ENCODE results near the gene RABGAP1L.

The RABGAP1L gene

DNA sequence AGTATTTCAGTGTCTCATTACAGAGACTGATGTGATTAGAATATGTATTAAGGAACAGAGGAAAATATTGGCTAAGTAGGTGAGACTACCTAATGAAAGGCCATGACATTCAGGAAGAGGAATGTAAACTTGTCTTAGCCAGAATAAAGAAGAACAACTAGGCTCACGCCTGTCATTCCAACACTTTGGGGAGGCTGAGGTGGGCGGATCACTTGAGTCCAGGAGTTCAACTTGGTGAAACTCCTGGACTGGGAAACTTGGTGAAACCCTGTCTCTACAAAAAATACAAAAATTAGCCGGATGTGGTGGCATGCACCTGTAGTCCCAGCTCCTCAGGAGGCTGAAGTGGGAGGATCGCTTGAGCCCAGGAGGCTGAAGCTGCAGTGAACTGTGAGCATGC is 825.6 kb downstream of the RABGAP1L start:
- Histone ChIP-seq H3K27me3 (replicated peaks; ENCODE audit: control insufficient read depth, insufficient read depth, low read length, poor library complexity, severe bottlenecking) (no peaks in the 10 kb centered on the region), H3K4me1 (ENCODE audit: control insufficient read depth, insufficient read depth, low read length, poor library complexity, severe bottlenecking) (no peaks in the 10 kb centered on the region), H3K4me3 (ENCODE audit: insufficient read depth, low read depth, low read length, poor library complexity, severe bottlenecking) (no peak overlapping the region), H3K36me3 (ENCODE audit: control insufficient read depth, insufficient read depth, low read length) (peaks cover 24% of the 10 kb centered on the region), H3K9me3 (ENCODE audit: control insufficient read depth, low read length) (no peaks in the 10 kb centered on the region), H3K27ac (ENCODE audit: insufficient read depth, low read length, poor library complexity, severe bottlenecking) (no peak overlapping the region)
- no peak for DNase-seq

DNA sequence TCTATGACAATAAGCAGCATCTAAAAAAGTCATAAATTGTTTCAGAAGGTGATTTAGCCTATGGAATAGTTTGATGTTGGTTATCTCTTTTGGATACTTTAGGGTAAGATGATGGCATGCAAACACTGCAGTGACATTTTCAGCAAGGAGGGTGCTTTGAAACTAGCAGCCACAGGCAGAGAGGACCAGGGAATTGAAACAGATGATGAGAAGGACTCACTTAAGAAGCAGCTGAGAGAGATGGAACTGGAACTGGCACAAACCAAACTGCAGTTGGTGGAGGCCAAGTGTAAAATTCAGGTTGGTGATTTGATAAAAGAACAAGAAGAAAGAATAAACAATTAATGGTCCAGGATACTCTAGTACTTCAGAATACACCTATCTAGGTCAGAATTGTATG is 829.2 kb downstream of the RABGAP1L start:
- H3K4me3 ChIP-seq (ENCODE audit: insufficient read depth, low read depth, low read length, poor library complexity, severe bottlenecking): no peak overlapping the region
- H3K4me1 ChIP-seq (ENCODE audit: control insufficient read depth, insufficient read depth, low read length, poor library complexity, severe bottlenecking): peaks cover 3% of the 10 kb centered on the region
- H3K27me3 ChIP-seq (replicated peaks; ENCODE audit: control insufficient read depth, insufficient read depth, low read length, poor library complexity, severe bottlenecking): no peaks in the 10 kb centered on the region
- H3K9me3 ChIP-seq (ENCODE audit: control insufficient read depth, low read length): no peaks in the 10 kb centered on the region
- H3K27ac ChIP-seq (ENCODE audit: insufficient read depth, low read length, poor library complexity, severe bottlenecking): no peak overlapping the region
- DNase-seq: no peak
- no peaks in the 10 kb centered on the region for H3K36me3 ChIP-seq (ENCODE audit: control insufficient read depth, insufficient read depth, low read length)

DNA sequence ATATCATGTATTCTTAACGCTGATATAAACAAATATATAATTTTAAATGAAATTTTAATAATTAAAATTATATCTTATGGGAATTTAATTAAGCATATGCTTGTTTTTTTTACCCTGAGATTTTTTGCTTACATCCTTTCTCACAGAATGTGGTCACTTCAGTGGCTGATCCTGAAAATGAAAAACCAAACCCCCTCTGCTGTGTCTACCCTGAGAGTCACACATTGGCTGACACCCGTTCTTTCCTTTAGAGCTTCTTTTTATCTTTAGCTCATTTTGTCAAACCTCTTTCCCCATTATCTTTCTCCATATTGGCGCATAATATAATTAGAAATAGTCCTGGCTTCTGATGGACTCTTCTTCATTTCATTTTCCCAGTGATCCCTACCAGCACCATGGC is 829.7 kb downstream of the RABGAP1L start:
- Histone ChIP-seq H3K9me3 (ENCODE audit: control insufficient read depth, low read length) (no peaks in the 10 kb centered on the region), H3K4me1 (ENCODE audit: control insufficient read depth, insufficient read depth, low read length, poor library complexity, severe bottlenecking) (peaks cover 3% of the 10 kb centered on the region)
- DNase-seq: no peak

DNA sequence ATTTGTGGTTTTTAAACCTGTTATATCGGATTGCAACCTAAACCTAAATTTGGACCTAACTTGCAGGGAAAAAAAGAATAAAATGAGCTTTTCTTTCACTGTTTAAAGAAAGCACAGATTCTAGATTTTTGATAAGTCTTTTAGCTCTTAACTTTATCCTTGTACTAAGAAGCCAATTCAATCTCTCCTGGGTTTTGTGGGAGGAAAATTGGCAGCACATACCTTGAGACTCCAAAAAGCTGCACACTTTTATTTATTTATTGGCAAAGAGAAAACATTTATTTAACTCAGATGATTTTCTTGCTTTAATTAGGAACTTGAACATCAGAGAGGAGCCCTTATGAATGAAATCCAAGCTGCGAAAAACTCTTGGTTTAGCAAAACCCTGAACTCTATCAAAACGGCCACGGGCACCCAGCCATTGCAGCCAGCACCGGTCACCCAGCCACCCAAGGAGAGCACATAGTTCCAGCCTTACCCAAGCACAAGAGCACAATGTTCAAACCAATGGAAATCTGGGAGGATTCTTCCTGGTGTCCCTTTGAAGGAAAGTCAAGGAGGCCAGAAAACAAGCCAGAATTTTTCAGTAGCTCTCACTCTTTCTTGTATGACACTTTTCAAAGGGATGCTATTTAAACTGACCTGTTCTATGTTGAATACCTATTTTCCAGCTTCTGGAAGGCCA is 830.4 kb downstream of the RABGAP1L start:
- Histone ChIP-seq H3K4me1 (ENCODE audit: control insufficient read depth, insufficient read depth, low read length, poor library complexity, severe bottlenecking) (peaks cover 3% of the 10 kb centered on the region), H3K4me3 (ENCODE audit: insufficient read depth, low read depth, low read length, poor library complexity, severe bottlenecking) (peak overlapping the region; percentile 50)

More for the DNA sequence above, 829.7 kb downstream of the RABGAP1L start:
- no peaks in the 10 kb centered on the region for H3K27me3 ChIP-seq (replicated peaks; ENCODE audit: control insufficient read depth, insufficient read depth, low read length, poor library complexity, severe bottlenecking)
- no peak overlapping the region for H3K4me3 ChIP-seq (ENCODE audit: insufficient read depth, low read depth, low read length, poor library complexity, severe bottlenecking)
- H3K36me3 ChIP-seq (ENCODE audit: control insufficient read depth, insufficient read depth, low read length): no peaks in the 10 kb centered on the region
- no peak overlapping the region for H3K27ac ChIP-seq (ENCODE audit: insufficient read depth, low read length, poor library complexity, severe bottlenecking)

DNA sequence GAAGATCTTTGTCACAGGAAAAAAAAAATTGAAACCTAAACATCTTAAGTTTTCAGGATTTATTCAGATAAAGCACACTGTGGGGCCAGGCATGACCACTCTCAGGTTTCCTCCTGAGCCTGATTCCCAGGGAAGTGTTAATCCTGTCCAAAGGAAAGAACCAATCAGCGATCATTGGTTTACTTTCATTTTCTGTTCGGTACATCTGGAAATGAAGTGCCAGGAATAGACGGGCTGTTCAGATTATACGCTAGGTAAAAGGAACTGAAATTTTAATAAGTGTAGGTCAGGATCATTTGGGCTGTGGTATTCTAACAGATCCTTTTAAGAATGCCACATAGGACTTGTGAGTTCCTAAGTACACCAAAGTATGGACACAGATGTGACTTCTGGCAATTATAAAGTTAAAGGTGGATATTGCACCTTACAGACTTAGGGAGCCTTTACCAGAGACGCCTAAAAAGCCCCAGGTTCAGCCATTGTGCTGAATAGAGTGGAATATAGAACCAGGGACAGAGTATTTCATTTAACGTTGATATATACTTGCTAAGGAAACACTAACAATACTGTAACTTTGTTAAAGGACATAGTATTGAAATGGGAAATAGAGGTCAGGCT is 831.2 kb downstream of the RABGAP1L start:
- peaks cover 3% of the 10 kb centered on the region for H3K4me1 ChIP-seq (ENCODE audit: control insufficient read depth, insufficient read depth, low read length, poor library complexity, severe bottlenecking)
- H3K4me3 ChIP-seq (ENCODE audit: insufficient read depth, low read depth, low read length, poor library complexity, severe bottlenecking): peak overlapping the region; percentile 50
- H3K27me3 ChIP-seq (replicated peaks; ENCODE audit: control insufficient read depth, insufficient read depth, low read length, poor library complexity, severe bottlenecking): no peaks in the 10 kb centered on the region
- H3K27ac ChIP-seq (ENCODE audit: insufficient read depth, low read length, poor library complexity, severe bottlenecking): peak overlapping the region; percentile 75
- no peak for DNase-seq
- no peaks in the 10 kb centered on the region for H3K9me3 ChIP-seq (ENCODE audit: control insufficient read depth, low read length)
- no peaks in the 10 kb centered on the region for H3K36me3 ChIP-seq (ENCODE audit: control insufficient read depth, insufficient read depth, low read length)

More for the DNA sequence above, 830.4 kb downstream of the RABGAP1L start:
- no peaks in the 10 kb centered on the region for H3K27me3 ChIP-seq (replicated peaks; ENCODE audit: control insufficient read depth, insufficient read depth, low read length, poor library complexity, severe bottlenecking)
- H3K27ac ChIP-seq (ENCODE audit: insufficient read depth, low read length, poor library complexity, severe bottlenecking): peak overlapping the region; percentile 75
- no peak for DNase-seq
- no peaks in the 10 kb centered on the region for H3K36me3 ChIP-seq (ENCODE audit: control insufficient read depth, insufficient read depth, low read length)
- H3K9me3 ChIP-seq (ENCODE audit: control insufficient read depth, low read length): no peaks in the 10 kb centered on the region

DNA sequence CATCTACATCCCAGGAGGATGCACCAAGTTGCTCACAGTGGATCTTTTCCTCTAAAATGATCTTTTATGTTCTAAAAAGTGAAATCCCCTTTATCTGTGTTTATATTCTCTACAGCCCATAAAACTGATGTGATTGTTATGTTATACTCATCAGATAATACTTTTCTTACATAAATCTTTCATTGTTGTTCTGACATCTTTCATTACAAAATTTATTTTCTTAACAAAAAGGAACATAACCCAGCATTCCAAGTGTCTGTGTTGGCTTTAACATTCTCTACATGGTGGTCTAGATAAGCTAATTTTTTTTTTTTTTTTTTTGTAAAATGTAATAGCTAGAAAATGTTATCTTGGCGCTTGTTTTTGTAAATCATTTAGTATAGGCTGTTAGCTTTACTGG is 832.2 kb downstream of the RABGAP1L start:
- peaks cover 3% of the 10 kb centered on the region for H3K4me1 ChIP-seq (ENCODE audit: control insufficient read depth, insufficient read depth, low read length, poor library complexity, severe bottlenecking)
- H3K4me3 ChIP-seq (ENCODE audit: insufficient read depth, low read depth, low read length, poor library complexity, severe bottlenecking): no peak overlapping the region
- no peaks in the 10 kb centered on the region for H3K27me3 ChIP-seq (replicated peaks; ENCODE audit: control insufficient read depth, insufficient read depth, low read length, poor library complexity, severe bottlenecking)
- no peaks in the 10 kb centered on the region for H3K36me3 ChIP-seq (ENCODE audit: control insufficient read depth, insufficient read depth, low read length)
- H3K9me3 ChIP-seq (ENCODE audit: control insufficient read depth, low read length): no peaks in the 10 kb centered on the region
- no peak for DNase-seq
- no peak overlapping the region for H3K27ac ChIP-seq (ENCODE audit: insufficient read depth, low read length, poor library complexity, severe bottlenecking)

DNA sequence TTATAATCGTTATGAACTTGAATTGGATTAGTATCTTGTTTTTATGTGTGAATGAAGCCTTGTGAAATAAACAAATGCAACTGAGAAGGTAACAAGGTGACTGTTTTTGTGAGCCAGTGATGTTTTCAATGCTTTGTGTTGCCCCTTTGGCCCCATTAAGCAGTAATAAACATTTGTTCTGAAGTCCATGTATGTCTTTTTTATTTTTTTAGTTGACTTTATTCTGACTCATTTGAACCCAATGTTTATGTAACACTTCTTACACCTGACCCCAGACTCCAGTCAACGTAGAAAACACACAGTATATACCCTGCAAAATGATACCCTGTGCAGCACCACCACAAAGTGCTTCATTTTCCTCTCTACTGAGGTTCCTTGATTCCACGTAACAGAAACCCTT is 835.8 kb downstream of the RABGAP1L start:
- H3K27me3 ChIP-seq (replicated peaks; ENCODE audit: control insufficient read depth, insufficient read depth, low read length, poor library complexity, severe bottlenecking): no peaks in the 10 kb centered on the region
- no peaks in the 10 kb centered on the region for H3K36me3 ChIP-seq (ENCODE audit: control insufficient read depth, insufficient read depth, low read length)
- H3K4me1 ChIP-seq (ENCODE audit: control insufficient read depth, insufficient read depth, low read length, poor library complexity, severe bottlenecking): peaks cover 10% of the 10 kb centered on the region
- H3K4me3 ChIP-seq (ENCODE audit: insufficient read depth, low read depth, low read length, poor library complexity, severe bottlenecking): no peak overlapping the region
- DNase-seq: no peak
- no peaks in the 10 kb centered on the region for H3K9me3 ChIP-seq (ENCODE audit: control insufficient read depth, low read length)
- no peak overlapping the region for H3K27ac ChIP-seq (ENCODE audit: insufficient read depth, low read length, poor library complexity, severe bottlenecking)

DNA sequence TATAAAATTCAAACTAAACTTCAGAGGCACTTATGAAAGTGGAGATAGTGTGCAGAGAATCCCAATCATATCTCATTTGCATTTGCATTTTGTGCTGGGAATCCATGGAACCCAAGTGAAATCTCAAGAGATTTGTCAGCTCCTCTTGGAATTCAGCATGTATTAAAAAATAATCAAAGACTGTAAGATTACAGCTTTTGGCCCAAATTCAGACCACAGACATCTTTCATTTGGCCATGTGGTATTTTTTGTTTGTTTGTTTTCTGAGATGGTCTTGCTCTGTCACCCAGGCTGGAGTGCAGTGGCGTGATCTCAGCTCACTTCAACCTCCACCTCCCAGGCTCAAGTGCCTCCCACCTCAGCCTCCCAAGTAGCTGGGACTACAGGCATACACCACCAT is 836.6 kb downstream of the RABGAP1L start:
- no peaks in the 10 kb centered on the region for H3K9me3 ChIP-seq (ENCODE audit: control insufficient read depth, low read length)
- no peak overlapping the region for H3K4me3 ChIP-seq (ENCODE audit: insufficient read depth, low read depth, low read length, poor library complexity, severe bottlenecking)
- H3K27me3 ChIP-seq (replicated peaks; ENCODE audit: control insufficient read depth, insufficient read depth, low read length, poor library complexity, severe bottlenecking): no peaks in the 10 kb centered on the region
- H3K36me3 ChIP-seq (ENCODE audit: control insufficient read depth, insufficient read depth, low read length): no peaks in the 10 kb centered on the region
- peaks cover 6% of the 10 kb centered on the region for H3K4me1 ChIP-seq (ENCODE audit: control insufficient read depth, insufficient read depth, low read length, poor library complexity, severe bottlenecking)
- no peak overlapping the region for H3K27ac ChIP-seq (ENCODE audit: insufficient read depth, low read length, poor library complexity, severe bottlenecking)
- DNase-seq: no peak

DNA sequence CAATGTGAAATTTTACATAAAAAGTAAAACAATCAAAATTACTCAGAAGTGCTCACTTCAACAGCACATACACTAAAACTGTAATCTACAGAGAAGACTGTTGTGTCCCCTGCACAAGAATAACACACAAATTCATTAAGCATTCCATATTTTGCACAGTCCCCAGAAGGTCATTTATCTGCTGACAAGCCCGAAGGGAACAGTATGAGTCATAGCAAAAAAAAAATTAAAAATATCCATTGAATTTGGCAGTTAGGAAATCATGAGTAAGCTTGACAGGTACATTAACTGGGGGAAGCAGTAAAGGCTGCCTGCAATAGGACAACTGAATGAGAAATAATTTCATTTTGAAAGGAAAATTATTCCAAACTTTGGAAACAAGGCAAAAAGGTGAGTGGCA is 837.2 kb downstream of the RABGAP1L start:
- Histone ChIP-seq H3K4me1 (ENCODE audit: control insufficient read depth, insufficient read depth, low read length, poor library complexity, severe bottlenecking) (peaks cover 9% of the 10 kb centered on the region), H3K36me3 (ENCODE audit: control insufficient read depth, insufficient read depth, low read length) (no peaks in the 10 kb centered on the region), H3K4me3 (ENCODE audit: insufficient read depth, low read depth, low read length, poor library complexity, severe bottlenecking) (no peak overlapping the region), H3K9me3 (ENCODE audit: control insufficient read depth, low read length) (no peaks in the 10 kb centered on the region), H3K27ac (ENCODE audit: insufficient read depth, low read length, poor library complexity, severe bottlenecking) (no peak overlapping the region), H3K27me3 (replicated peaks; ENCODE audit: control insufficient read depth, insufficient read depth, low read length, poor library complexity, severe bottlenecking) (no peaks in the 10 kb centered on the region)
- DNase-seq: no peak

DNA sequence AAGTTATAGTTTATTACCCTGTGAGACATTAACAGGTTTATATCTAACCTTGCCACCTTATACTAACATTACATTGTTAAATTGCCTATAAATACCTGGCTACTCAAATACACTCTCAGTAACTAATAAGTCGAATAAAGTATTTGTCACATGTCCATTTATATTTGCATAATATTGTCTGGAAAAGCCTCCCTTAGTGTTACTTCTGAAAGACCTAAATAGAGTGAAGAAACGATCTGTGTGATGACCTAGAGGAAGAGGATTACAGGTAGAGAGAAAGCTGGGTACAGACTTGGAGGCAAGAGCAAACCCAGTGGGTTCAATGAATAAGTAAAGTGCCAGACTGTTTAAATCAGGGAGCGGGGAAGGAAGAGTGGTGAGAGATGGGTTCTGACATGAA is 837.7 kb downstream of the RABGAP1L start:
- no peak overlapping the region for H3K4me3 ChIP-seq (ENCODE audit: insufficient read depth, low read depth, low read length, poor library complexity, severe bottlenecking)
- DNase-seq: no peak
- no peaks in the 10 kb centered on the region for H3K9me3 ChIP-seq (ENCODE audit: control insufficient read depth, low read length)
- H3K27me3 ChIP-seq (replicated peaks; ENCODE audit: control insufficient read depth, insufficient read depth, low read length, poor library complexity, severe bottlenecking): no peaks in the 10 kb centered on the region
- H3K27ac ChIP-seq (ENCODE audit: insufficient read depth, low read length, poor library complexity, severe bottlenecking): no peak overlapping the region
- H3K4me1 ChIP-seq (ENCODE audit: control insufficient read depth, insufficient read depth, low read length, poor library complexity, severe bottlenecking): peaks cover 13% of the 10 kb centered on the region
- no peaks in the 10 kb centered on the region for H3K36me3 ChIP-seq (ENCODE audit: control insufficient read depth, insufficient read depth, low read length)

All from effector memory CD4-positive, alpha-beta T cell (primary cell).